Tibial nerve (tissue), 4 donors: ENCODE measurements around the gene FAM227A. TPM values are rescaled to one million over a fixed set of nuclear protein-coding genes. Genes with fewer than 3 reads are reported as not detected.
"Not testable (repeated sequence)": the region's sequence is repeated elsewhere in the genome, so short reads cannot be mapped to it uniquely, and the experiment has no call there.

Experiments
- DNase-seq, 2 donors: peaks; one replicate each; pipeline ENCODE4 v3.0.0-alpha.2; 2019; ENCODE audit warnings: low spot score in 2 of 2
- H3K27ac ChIP-seq, 4 donors: fragments of 200-600 bp; sonication (generic) in 3 of 4; one replicate each; pipeline ENCODE4 v1.5.1; 2017 to 2019; ENCODE audit warnings: mild to moderate bottlenecking in 1 of 4
- H3K27me3 ChIP-seq, 2 donors: fragments of 200-600 bp; sonication (generic) in 1 of 2; one replicate each; pipeline versions ENCODE4 v1.5.1 to v1.6.0; 2017 to 2019
- H3K36me3 ChIP-seq, 3 donors: fragments of 200-600 bp; sonication (generic); one replicate each; pipeline ENCODE4 v1.5.1; 2018 to 2019
- H3K4me1 ChIP-seq, 4 donors: fragments of 200-600 bp; sonication (generic) in 3 of 4; one replicate each; pipeline ENCODE4 v1.5.1; 2017 to 2019
- H3K4me3 ChIP-seq, 4 donors: fragments of 200-600 bp; sonication (generic) in 3 of 4; one replicate each; pipeline ENCODE4 v1.5.1; 2017 to 2019; ENCODE audit warnings: mild to moderate bottlenecking in 1 of 4, moderate library complexity in 1 of 4
- H3K9me3 ChIP-seq, 4 donors: fragments of 200-600 bp; sonication (generic) in 3 of 4; one replicate each; pipeline ENCODE4 v1.5.1; 2017 to 2019
- CTCF ChIP-seq, 5 experiments: fragments of 200-600 bp in 3 of 5; fragments of 450-650 bp in 2 of 5; sonication (generic) in 3 of 5; IDR thresholded peaks; one replicate each; pipeline ENCODE4 v1.5.1; 2016 to 2019; ENCODE audit warnings: antibody characterized with exemption in 5 of 5, mild to moderate bottlenecking in 3 of 5, moderate library complexity in 2 of 5
- EP300 ChIP-seq, 2 donors: sonication (generic); formaldehyde crosslinking; IDR thresholded peaks; one replicate each; pipeline ENCODE4 v1.6.1; 2017; ENCODE audit warnings: antibody characterized with exemption in 2 of 2, mild to moderate bottlenecking in 1 of 2
- POLR2A ChIP-seq, 2 donors: fragments of 450-650 bp; IDR thresholded peaks; one replicate each; pipeline ENCODE4 v1.6.1; 2017; ENCODE audit warnings: antibody characterized with exemption in 2 of 2, mild to moderate bottlenecking in 2 of 2, moderate library complexity in 2 of 2
- WGBS, 2 donors: methylation state at CpG; one replicate each; pipeline ENCODE4 v1.1.5; 2018; 5-methylcytosine and 5-hydroxymethylcytosine counted together
- total RNA-seq, 4 donors: library from RNA; depleted of rRNA; stranded (reverse); fragments of >200 nt; gene quantifications; one replicate each; pipeline ENCODE4 v1.1.0, GENCODE V29; 2016

FAM227A gene
- total RNA-seq, 4 donors from 2014 or later, result 1.3 to 10.2 (median 6.7) TPM

DNA sequence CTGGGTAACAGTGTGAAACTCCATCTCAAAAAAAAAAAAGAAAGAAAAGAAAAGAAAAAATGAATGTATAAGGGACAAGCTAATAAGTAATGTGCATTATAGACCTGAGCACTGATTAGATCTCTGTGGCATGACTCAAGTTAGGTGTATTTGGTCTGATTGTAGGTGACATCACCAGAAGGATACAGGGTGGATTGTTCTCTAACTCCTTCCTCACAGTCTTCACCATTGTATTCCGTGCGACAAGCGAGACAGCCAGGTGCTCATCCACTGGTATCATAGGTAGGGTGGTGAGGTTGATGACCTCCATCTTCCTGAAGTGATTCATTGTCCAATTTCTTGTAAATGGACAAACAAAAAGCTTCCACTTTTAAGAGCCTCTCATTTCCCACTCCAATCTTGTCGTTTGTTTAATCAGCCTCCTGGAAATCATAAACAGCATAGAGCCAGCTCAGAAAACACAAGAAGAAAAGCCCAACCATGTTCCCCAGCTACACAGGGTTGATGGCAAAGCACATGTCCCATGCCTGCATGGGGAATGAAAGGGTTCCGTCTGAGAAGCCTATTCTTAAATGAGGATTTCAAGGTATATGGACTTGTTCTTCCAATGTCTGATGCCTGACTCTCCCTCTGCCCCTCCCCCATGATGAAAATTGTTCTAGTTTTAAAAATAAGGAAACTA is 6.2 kb downstream of the FAM227A start:
- Histone ChIP-seq H3K4me1 (no peaks in the 10 kb centered on the region), H3K9me3 (no peaks in the 10 kb centered on the region), H3K27me3 (no peaks in the 10 kb centered on the region), H3K4me3 (no peak overlapping the region), H3K27ac (no peak overlapping the region), H3K36me3 (peaks cover 0 to 11% (median 0%) of the 10 kb centered on the region in 3 donors)
- no peak for TF ChIP-seq CTCF (IDR thresholded peaks at IDR 0.05)
- no peak for TF ChIP-seq POLR2A (IDR thresholded peaks at IDR 0.05)
- no peak for TF ChIP-seq EP300 (IDR thresholded peaks at IDR 0.05)
- DNase-seq, result no peak
- 77 to 86% methylated on average over 5 of the region's 5 CpGs for WGBS, 2 donors

- WGBS, 2 donors, result 93 to 95% methylated on average over 6 of the region's 6 CpGs
- TF ChIP-seq EP300 (IDR thresholded peaks at IDR 0.05) (no peak), CTCF (IDR thresholded peaks at IDR 0.05) (no peak), POLR2A (IDR thresholded peaks at IDR 0.05) (no peak)
- Histone ChIP-seq H3K27me3 (no peaks in the 10 kb centered on the region), H3K27ac (no peak overlapping the region), H3K4me3 (no peak overlapping the region), H3K4me1 (no peaks in the 10 kb centered on the region), H3K9me3 (no peaks in the 10 kb centered on the region), H3K36me3 (peaks cover 0 to 11% (median 0%) of the 10 kb centered on the region in 3 donors)
- no peak for DNase-seq
Observed at GRCh38 chr22:38645430-38645829, 10.8 kb downstream of the FAM227A start.

GRCh38 chr22:38644245-38644644 is 11.9 kb downstream of the FAM227A start:
- H3K36me3 ChIP-seq, result peaks cover 0 to 11% (median 0%) of the 10 kb centered on the region in 3 donors
- H3K4me1 ChIP-seq, H3K4me3 ChIP-seq, DNase-seq, H3K9me3 ChIP-seq, H3K27ac ChIP-seq, H3K27me3 ChIP-seq: not testable (repeated sequence)
- WGBS, 2 donors, result 88 to 95% methylated on average over 5 of the region's 5 CpGs

DNA sequence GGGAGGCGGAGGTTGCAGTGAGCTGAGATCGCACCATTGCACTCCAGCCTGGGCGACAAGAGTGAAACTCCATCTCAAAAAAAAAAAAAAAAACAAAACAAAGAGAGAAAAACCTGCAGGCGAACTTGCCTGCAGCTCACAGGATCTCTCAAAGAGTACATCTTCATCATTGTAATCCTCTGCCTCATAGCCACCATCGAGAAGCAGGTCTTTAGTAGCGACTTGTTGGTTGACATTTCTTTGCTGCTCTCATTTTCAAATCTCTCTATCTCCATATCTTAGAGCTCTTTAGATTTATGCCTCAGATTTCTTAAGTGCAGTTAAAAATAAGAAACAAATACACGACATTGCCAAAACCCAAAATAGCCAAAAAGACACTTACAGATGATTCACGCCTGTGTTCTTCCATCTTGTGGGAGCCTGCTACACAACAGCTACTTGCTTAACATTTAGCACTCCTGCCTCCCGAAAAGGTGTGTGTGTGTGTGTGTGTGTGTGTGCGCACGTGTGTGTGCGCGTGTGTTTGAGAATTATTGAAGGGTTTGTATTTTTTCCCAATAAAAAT is 14.6 kb downstream of the FAM227A start:
- Histone ChIP-seq H3K27ac (no peak overlapping the region), H3K4me1 (no peaks in the 10 kb centered on the region), H3K4me3 (no peak overlapping the region), H3K9me3 (no peaks in the 10 kb centered on the region), H3K36me3 (peaks cover 0 to 23% (median 0%) of the 10 kb centered on the region in 3 donors), H3K27me3 (no peaks in the 10 kb centered on the region)
- TF ChIP-seq POLR2A (IDR thresholded peaks at IDR 0.05) (no peak), CTCF (IDR thresholded peaks at IDR 0.05) (no peak), EP300 (IDR thresholded peaks at IDR 0.05) (no peak)
- WGBS, 2 donors, result 92 to 93% methylated on average over 13 of the region's 13 CpGs
- DNase-seq, result no peak

GRCh38 chr22:38638728-38639127 is 17.5 kb downstream of the FAM227A start:
- 57 to 60% methylated on average over 3 of the region's 3 CpGs for WGBS, 2 donors
- no peak for DNase-seq

More at GRCh38 chr22:38638728-38639127, 17.5 kb downstream of the FAM227A start:
- Histone ChIP-seq H3K9me3 (no peaks in the 10 kb centered on the region), H3K4me1 (no peaks in the 10 kb centered on the region), H3K27me3 (no peaks in the 10 kb centered on the region), H3K4me3 (no peak overlapping the region), H3K27ac (no peak overlapping the region), H3K36me3 (peaks cover 0 to 25% (median 0%) of the 10 kb centered on the region in 3 donors)
- no peak for TF ChIP-seq EP300 (IDR thresholded peaks at IDR 0.05)
- TF ChIP-seq POLR2A (IDR thresholded peaks at IDR 0.05), result no peak
- no peak for TF ChIP-seq CTCF (IDR thresholded peaks at IDR 0.05)
